Naive thymus-derived CD4-positive, alpha-beta T cell (primary cell): ENCODE data around the gene MYH10. TPM values are rescaled to one million over a fixed set of nuclear protein-coding genes. Genes with fewer than 3 reads are reported as not detected.

ENCODE experiments used
- ATAC-seq: fragments of 150-1000 bp; cut with Tn5 transposase; 2 replicates; pipeline ENCODE4 v1.10.0; 2021; ENCODE audit warnings: mild to moderate bottlenecking, moderate library complexity
- CTCF ChIA-PET: fragments of 350-600 bp; sonication (Branson Sonifier 250); formaldehyde crosslinking; loops from one replicate; lab custom pipeline; 2021; ENCODE audit warnings: antibody characterized with exemption; lab: Charles Lee
- POLR2A ChIA-PET: fragments of 350-600 bp; sonication (Branson Sonifier 250); formaldehyde crosslinking; loops from one replicate; lab custom pipeline; 2021; ENCODE audit warnings: antibody characterized with exemption, inconsistent platforms; lab: Charles Lee
- DNase-seq, 9 donors: peaks; one replicate each; pipeline versions ENCODE4 v3.0.0 to v3.0.0-alpha.2; 2020 to 2022; ENCODE audit warnings: mixed read lengths in 1 of 9
- H3K27ac ChIP-seq: one replicate; pipeline ENCODE4 v1.7.0; 2013; ENCODE audit warnings: mild to moderate bottlenecking, low read depth, low read length, moderate library complexity
- H3K27me3 ChIP-seq, 2 donors: one replicate each; pipeline ENCODE4 v1.7.0; 2013; ENCODE audit warnings: low read length in 2 of 2, mild to moderate bottlenecking in 2 of 2, moderate library complexity in 2 of 2; ENCODE audit not compliant: control insufficient read depth in 2 of 2, insufficient read depth in 2 of 2
- H3K36me3 ChIP-seq, 3 experiments: 1 replicate in 2 of 3; 2 replicates in 1 of 3; pipeline ENCODE4 v1.7.0; 2013; ENCODE audit warnings: low read length in 3 of 3, mild to moderate bottlenecking in 3 of 3, moderate library complexity in 1 of 3; ENCODE audit not compliant: insufficient read depth in 3 of 3, control insufficient read depth in 2 of 3
- H3K4me1 ChIP-seq, 2 donors: one replicate each; pipeline ENCODE4 v1.7.0; 2013; ENCODE audit warnings: low read length in 2 of 2, mild to moderate bottlenecking in 2 of 2, moderate library complexity in 1 of 2; ENCODE audit not compliant: control insufficient read depth in 2 of 2, insufficient read depth in 2 of 2
- H3K4me3 ChIP-seq: 2 replicates; pipeline ENCODE4 v1.7.0; 2013; ENCODE audit warnings: mild to moderate bottlenecking, low read length
- H3K9me3 ChIP-seq, 3 experiments: 1 replicate in 2 of 3; 2 replicates in 1 of 3; pipeline ENCODE4 v1.7.0; 2013; ENCODE audit warnings: low read length in 3 of 3; ENCODE audit not compliant: control insufficient read depth in 2 of 3
- H3K27ac Mint-ChIP-seq, 9 donors: one replicate each; pipeline ENCODE4 v1.8.0; 2020 to 2022; ENCODE audit warnings: mixed read lengths in 9 of 9, mild to moderate bottlenecking in 8 of 9, moderate library complexity in 5 of 9, inconsistent platforms in 2 of 9
- H3K27me3 Mint-ChIP-seq, 5 donors: one replicate each; pipeline ENCODE4 v1.8.0; 2021 to 2022; ENCODE audit warnings: mixed read lengths in 5 of 5, mild to moderate bottlenecking in 1 of 5
- H3K36me3 Mint-ChIP-seq, 5 donors: one replicate each; pipeline ENCODE4 v1.8.0; 2020 to 2022; ENCODE audit warnings: mixed read lengths in 5 of 5, mild to moderate bottlenecking in 3 of 5, inconsistent platforms in 1 of 5
- H3K4me1 Mint-ChIP-seq, 7 donors: one replicate each; pipeline ENCODE4 v1.8.0; 2020 to 2022; ENCODE audit warnings: mixed read lengths in 7 of 7, mild to moderate bottlenecking in 3 of 7, inconsistent platforms in 1 of 7
- H3K4me3 Mint-ChIP-seq, 10 donors: one replicate each; pipeline ENCODE4 v1.8.0; 2020 to 2022; ENCODE audit warnings: mild to moderate bottlenecking in 10 of 10, mixed read lengths in 10 of 10, moderate library complexity in 6 of 10, inconsistent platforms in 2 of 10
- H3K9me3 Mint-ChIP-seq, 11 donors: one replicate each; pipeline ENCODE4 v1.8.0; 2020 to 2022; ENCODE audit warnings: mixed read lengths in 11 of 11, mild to moderate bottlenecking in 4 of 11, inconsistent platforms in 1 of 11, moderate library complexity in 1 of 11
- intact Hi-C, 2 donors: fragments of 100-400 bp; cut with micrococcal nuclease; formaldehyde crosslinking; loops; one replicate each; pipeline ENCODE4 v1.15.1; 2023
- polyA plus RNA-seq, 2 donors: library from polyadenylated mRNA; unstranded; fragments of 300-500 nt; fragmentation: Illumina TruSeq; gene quantifications; one replicate each; pipeline ENCODE4 v1.2.3, GENCODE V29; 2021
- total RNA-seq, 6 experiments: library from RNA in 5 of 6; stranded (reverse) in 5 of 6; gene quantifications; 1 replicate in 5 of 6; 2 replicates in 1 of 6; pipeline ENCODE4 v1.2.3 and lab custom pipeline; 2021 to 2026

The MYH10 gene
- total and polyA plus RNA-seq, 7 experiments from 2014 or later: 0.85 to 10.0 (median 2.0) TPM

DNA sequence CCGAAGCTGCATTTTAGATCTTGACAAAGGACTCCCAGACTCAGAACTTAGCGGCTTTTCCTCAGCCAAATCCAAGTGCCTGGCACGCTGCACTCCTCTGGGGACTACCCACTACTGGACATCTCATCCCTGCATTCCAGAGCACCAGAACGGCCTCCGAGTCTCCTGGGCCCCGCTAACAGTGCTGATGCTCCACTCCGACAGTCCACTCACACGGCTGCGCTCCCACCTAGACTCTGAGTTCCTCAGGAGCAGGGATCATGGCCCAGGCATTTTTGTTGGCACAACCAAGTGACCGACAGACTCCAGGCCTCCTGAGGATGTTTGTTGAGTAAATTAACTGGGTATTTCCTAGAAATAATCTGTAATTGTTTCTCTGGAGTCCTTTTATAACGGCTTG, 115.7 kb downstream of the MYH10 start:
- Histone ChIP-seq H3K4me3 (no peak overlapping the region), H3K4me1 (no peaks in the 10 kb centered on the region), H3K36me3 (no peaks in the 10 kb centered on the region), H3K9me3 (no peaks in the 10 kb centered on the region), H3K27me3 (no peaks in the 10 kb centered on the region), H3K27ac (no peak overlapping the region)
- peaks cover 0 to 17% (median 10%) of the 10 kb centered on the region in 5 donors for H3K36me3 Mint-ChIP-seq
- no peaks in the 10 kb centered on the region for H3K27me3 Mint-ChIP-seq
- intact Hi-C loops: no loop called here
- H3K27ac Mint-ChIP-seq: no peak overlapping the region
- ATAC-seq (no peak), DNase-seq (no peak)
- peaks cover 0 to 6% (median 0%) of the 10 kb centered on the region in 7 donors for H3K4me1 Mint-ChIP-seq
- H3K9me3 Mint-ChIP-seq: no peaks in the 10 kb centered on the region
- no peak overlapping the region for H3K4me3 Mint-ChIP-seq
- ChIA-PET CTCF (interaction anchor here (0.6 kb wide), 1 partner anchor 44 kb away, joined by 4 read pairs; no protein-coding TSS in a partner anchor), POLR2A (no interaction called here)

DNA sequence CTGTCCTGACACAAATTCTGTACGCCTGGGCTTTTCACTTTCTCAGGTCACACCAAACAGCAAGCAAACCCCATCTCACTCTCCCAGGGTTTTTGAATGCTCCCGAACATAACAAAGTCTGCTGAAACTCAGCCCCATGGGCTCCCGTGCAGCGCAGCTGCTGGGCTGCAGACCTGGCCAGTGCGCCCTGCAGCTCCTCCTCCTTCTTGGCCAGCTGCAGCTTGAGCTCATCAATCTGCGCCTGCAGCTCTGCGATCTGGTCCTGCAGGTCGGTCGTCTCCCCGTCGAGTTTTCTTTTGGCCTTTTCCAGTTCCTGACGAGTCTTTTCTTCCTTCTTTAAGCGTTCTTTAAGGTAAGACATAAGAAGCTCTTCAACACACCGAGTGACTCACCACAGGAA, 124.4 kb downstream of the MYH10 start:
- no peaks in the 10 kb centered on the region for H3K4me1 Mint-ChIP-seq
- CTCF ChIA-PET: no interaction called here
- POLR2A ChIA-PET: no interaction called here
- Histone ChIP-seq H3K36me3 (peaks cover 0 to 3% (median 0%) of the 10 kb centered on the region in 3 experiments), H3K4me1 (no peaks in the 10 kb centered on the region), H3K27me3 (no peaks in the 10 kb centered on the region), H3K4me3 (no peak overlapping the region), H3K9me3 (no peaks in the 10 kb centered on the region), H3K27ac (no peak overlapping the region)
- intact Hi-C loops: no loop called here
- no peak overlapping the region for H3K27ac Mint-ChIP-seq
- H3K36me3 Mint-ChIP-seq: peaks cover 0 to 13% (median 5%) of the 10 kb centered on the region in 5 donors
- DNase-seq (no peak), ATAC-seq (no peak)
- H3K4me3 Mint-ChIP-seq: no peak overlapping the region
- no peaks in the 10 kb centered on the region for H3K27me3 Mint-ChIP-seq
- no peaks in the 10 kb centered on the region for H3K9me3 Mint-ChIP-seq

DNA sequence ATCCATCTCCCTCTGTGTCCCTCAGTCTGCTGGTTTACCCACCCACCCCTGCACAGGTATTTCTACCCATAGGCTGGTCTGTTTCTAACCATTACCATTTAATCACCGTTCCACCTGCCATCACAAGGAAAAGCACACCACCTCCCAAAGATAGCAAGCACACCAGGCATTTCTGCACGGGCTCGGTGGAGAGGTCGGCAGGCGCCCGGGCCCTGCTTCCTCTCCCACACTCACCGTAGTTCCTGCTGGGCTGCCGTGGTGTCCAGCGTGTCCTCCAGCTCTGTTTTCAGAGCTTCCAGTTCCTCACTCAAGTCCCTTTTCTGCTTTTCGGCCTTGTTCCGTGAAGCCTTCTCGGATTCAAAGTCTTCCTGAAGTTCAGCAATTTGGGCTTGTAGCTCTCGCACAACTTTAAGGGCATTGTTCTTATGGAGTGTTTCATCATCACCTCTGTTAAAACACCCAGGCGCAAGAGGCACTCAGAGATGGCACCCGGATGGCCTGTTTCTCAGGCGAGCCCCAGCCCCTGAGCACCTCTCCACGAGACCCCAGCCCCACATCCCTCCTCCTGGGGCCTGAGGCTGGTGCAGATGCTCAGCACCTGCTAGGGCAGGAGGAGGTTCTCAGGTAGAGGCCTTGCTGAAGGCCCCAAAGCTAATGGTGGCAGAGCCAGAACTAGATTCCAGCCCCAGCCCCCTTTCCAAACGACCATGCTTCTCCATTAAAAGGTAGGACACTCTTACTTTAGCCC, 125.9 kb downstream of the MYH10 start:
- Histone ChIP-seq H3K36me3 (peaks cover 0 to 3% (median 0%) of the 10 kb centered on the region in 3 experiments), H3K4me3 (no peak overlapping the region), H3K27me3 (no peaks in the 10 kb centered on the region), H3K9me3 (no peaks in the 10 kb centered on the region), H3K27ac (no peak overlapping the region), H3K4me1 (no peaks in the 10 kb centered on the region)
- Mint-ChIP-seq H3K27me3 (peaks cover 0 to 3% (median 0%) of the 10 kb centered on the region in 5 donors), H3K9me3 (no peaks in the 10 kb centered on the region), H3K27ac (no peak overlapping the region), H3K4me1 (peaks cover 0 to 8% (median 0%) of the 10 kb centered on the region in 7 donors), H3K36me3 (peaks cover 0 to 17% (median 5%) of the 10 kb centered on the region in 5 donors), H3K4me3 (no peak overlapping the region)
- CTCF ChIA-PET: no interaction called here
- ATAC-seq (no peak), DNase-seq (no peak)
- POLR2A ChIA-PET: no interaction called here
- intact Hi-C loops: no loop called here

GRCh38 chr17:8503807-8504206, 126.7 kb downstream of the MYH10 start:
- no peaks in the 10 kb centered on the region for H3K4me1 ChIP-seq
- H3K4me3 ChIP-seq: no peak overlapping the region
- intact Hi-C loops: no loop called here
- DNase-seq: no peak
- ChIA-PET CTCF (no interaction called here), POLR2A (no interaction called here)
- Mint-ChIP-seq H3K4me3 (no peak overlapping the region), H3K27ac (no peak overlapping the region), H3K36me3 (peaks cover 0 to 15% (median 5%) of the 10 kb centered on the region in 5 donors), H3K27me3 (peaks cover 0 to 3% (median 0%) of the 10 kb centered on the region in 5 donors), H3K9me3 (no peaks in the 10 kb centered on the region), H3K4me1 (peaks cover 0 to 8% (median 0%) of the 10 kb centered on the region in 7 donors)
- no peaks in the 10 kb centered on the region for H3K27me3 ChIP-seq
- H3K9me3 ChIP-seq: no peaks in the 10 kb centered on the region
- no peak for ATAC-seq
- H3K36me3 ChIP-seq: peaks cover 0 to 3% (median 0%) of the 10 kb centered on the region in 3 experiments
- no peak overlapping the region for H3K27ac ChIP-seq

- POLR2A ChIA-PET: no interaction called here
- no peak overlapping the region for H3K27ac ChIP-seq
- H3K27me3 Mint-ChIP-seq: peaks cover 0 to 3% (median 0%) of the 10 kb centered on the region in 5 donors
- H3K4me1 ChIP-seq: no peaks in the 10 kb centered on the region
- H3K4me3 Mint-ChIP-seq: no peak overlapping the region
- H3K4me1 Mint-ChIP-seq: peaks cover 0 to 8% (median 0%) of the 10 kb centered on the region in 7 donors
- H3K9me3 ChIP-seq: no peaks in the 10 kb centered on the region
- H3K4me3 ChIP-seq: no peak overlapping the region
- intact Hi-C loops: no loop called here
- H3K9me3 Mint-ChIP-seq: no peaks in the 10 kb centered on the region
- CTCF ChIA-PET: no interaction called here
- H3K27me3 ChIP-seq: no peaks in the 10 kb centered on the region
- H3K27ac Mint-ChIP-seq: peak overlapping the region in 1 of 9 donors; percentile 20
- H3K36me3 ChIP-seq: peaks cover 0 to 3% (median 0%) of the 10 kb centered on the region in 3 experiments
- ATAC-seq (no peak), DNase-seq (no peak)
- H3K36me3 Mint-ChIP-seq: peaks cover 0 to 12% (median 5%) of the 10 kb centered on the region in 5 donors
Observed at GRCh38 chr17:8503368-8503767, 127.2 kb downstream of the MYH10 start.

- no peaks in the 10 kb centered on the region for H3K27me3 ChIP-seq
- Mint-ChIP-seq H3K9me3 (no peaks in the 10 kb centered on the region), H3K36me3 (peaks cover 0 to 10% (median 5%) of the 10 kb centered on the region in 5 donors), H3K4me3 (no peak overlapping the region), H3K27me3 (peaks cover 0 to 3% (median 0%) of the 10 kb centered on the region in 5 donors), H3K4me1 (peaks cover 0 to 8% (median 0%) of the 10 kb centered on the region in 7 donors), H3K27ac (peak overlapping the region in 1 of 9 donors; percentile 12)
- ATAC-seq (no peak), DNase-seq (no peak)
- POLR2A ChIA-PET: no interaction called here
- no peaks in the 10 kb centered on the region for H3K9me3 ChIP-seq
- H3K36me3 ChIP-seq: peaks cover 0 to 1% (median 0%) of the 10 kb centered on the region in 3 experiments
- CTCF ChIA-PET: interaction anchor here (1.2 kb wide), 1 partner anchor 573 kb away, joined by 3 read pairs; no protein-coding TSS in a partner anchor
- intact Hi-C loops: no loop called here
- H3K27ac ChIP-seq: no peak overlapping the region
- no peak overlapping the region for H3K4me3 ChIP-seq
- no peaks in the 10 kb centered on the region for H3K4me1 ChIP-seq
Observed at GRCh38 chr17:8502126-8502525, 128.4 kb downstream of the MYH10 start.
